ENCODE data around the gene SIAH1. TPM values are rescaled to one million over a fixed set of nuclear protein-coding genes. Genes with fewer than 3 reads are reported as not detected.
"Not testable (repeated sequence)": the region's sequence is repeated elsewhere in the genome, so short reads cannot be mapped to it uniquely, and the experiment has no call there.

The SIAH1 gene
- total and polyA plus RNA-seq, 8 donors, result 18.9 to 60.3 (median 54.6) TPM

GRCh38 chr16:48408688-48409087, 23.5 kb upstream of the SIAH1 start:
- Histone ChIP-seq H3K9me3 (no peaks in the 10 kb centered on the region), H3K27me3 (no peaks in the 10 kb centered on the region), H3K36me3 (no peaks in the 10 kb centered on the region), H3K4me3 (no peak overlapping the region), H3K4me1 (peaks cover 4 to 17% of the 10 kb centered on the region in 2 donors), H3K27ac (no peak overlapping the region)
- intact Hi-C loops (cut with DNase I), result no loop called here
- DNase-seq, result peak in 1 of 4 donors; percentile 78
- peak; percentile 44 for ATAC-seq
- TF ChIP-seq, protein P1, sequence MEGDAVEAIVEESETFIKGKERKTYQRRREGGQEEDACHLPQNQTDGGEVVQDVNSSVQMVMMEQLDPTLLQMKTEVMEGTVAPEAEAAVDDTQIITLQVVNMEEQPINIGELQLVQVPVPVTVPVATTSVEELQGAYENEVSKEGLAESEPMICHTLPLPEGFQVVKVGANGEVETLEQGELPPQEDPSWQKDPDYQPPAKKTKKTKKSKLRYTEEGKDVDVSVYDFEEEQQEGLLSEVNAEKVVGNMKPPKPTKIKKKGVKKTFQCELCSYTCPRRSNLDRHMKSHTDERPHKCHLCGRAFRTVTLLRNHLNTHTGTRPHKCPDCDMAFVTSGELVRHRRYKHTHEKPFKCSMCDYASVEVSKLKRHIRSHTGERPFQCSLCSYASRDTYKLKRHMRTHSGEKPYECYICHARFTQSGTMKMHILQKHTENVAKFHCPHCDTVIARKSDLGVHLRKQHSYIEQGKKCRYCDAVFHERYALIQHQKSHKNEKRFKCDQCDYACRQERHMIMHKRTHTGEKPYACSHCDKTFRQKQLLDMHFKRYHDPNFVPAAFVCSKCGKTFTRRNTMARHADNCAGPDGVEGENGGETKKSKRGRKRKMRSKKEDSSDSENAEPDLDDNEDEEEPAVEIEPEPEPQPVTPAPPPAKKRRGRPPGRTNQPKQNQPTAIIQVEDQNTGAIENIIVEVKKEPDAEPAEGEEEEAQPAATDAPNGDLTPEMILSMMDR (IDR thresholded peaks at IDR 0.05), result no peak

GRCh38 chr16:48405907-48406306, 20.7 kb upstream of the SIAH1 start:
- H3K4me1 ChIP-seq, result peaks cover 4 to 17% of the 10 kb centered on the region in 2 donors
- ATAC-seq (no peak), DNase-seq (no peak)
- TF ChIP-seq, protein P1 (IDR thresholded peaks at IDR 0.05), result no peak
- no peak overlapping the region for H3K27ac ChIP-seq
- no peaks in the 10 kb centered on the region for H3K27me3 ChIP-seq
- H3K36me3 ChIP-seq, result no peaks in the 10 kb centered on the region
- H3K9me3 ChIP-seq, result no peaks in the 10 kb centered on the region
- intact Hi-C loops (cut with DNase I), result no loop called here
- no peak overlapping the region for H3K4me3 ChIP-seq

DNA sequence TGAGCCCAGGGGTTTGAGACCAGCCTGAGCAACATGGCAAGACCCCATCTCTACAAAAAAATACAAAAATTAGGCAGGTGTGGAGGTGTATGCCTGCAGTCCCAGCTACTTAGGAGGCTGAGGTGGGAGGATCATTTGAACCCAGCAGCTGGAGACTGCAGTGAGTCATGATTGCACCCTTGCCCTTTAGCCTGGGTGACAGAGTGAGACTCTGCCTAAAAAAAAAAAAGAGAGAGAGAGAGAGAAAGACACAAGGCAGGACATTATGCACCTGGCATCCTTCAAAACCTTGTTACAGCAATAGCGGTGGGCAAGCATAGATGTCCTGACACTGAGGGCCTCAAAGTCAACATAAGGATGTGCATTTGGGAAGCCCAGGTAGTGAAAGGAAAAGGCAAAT, 19.9 kb upstream of the SIAH1 start:
- H3K27ac ChIP-seq, result no peak overlapping the region
- DNase-seq (no peak), ATAC-seq (no peak)
- TF ChIP-seq, protein P1 (IDR thresholded peaks at IDR 0.05), result no peak
- no peaks in the 10 kb centered on the region for H3K36me3 ChIP-seq
- intact Hi-C loops (cut with DNase I), result no loop called here
- no peak overlapping the region for H3K4me3 ChIP-seq
- no peaks in the 10 kb centered on the region for H3K27me3 ChIP-seq
- H3K9me3 ChIP-seq, result no peaks in the 10 kb centered on the region
- peaks cover 1 to 16% of the 10 kb centered on the region in 2 donors for H3K4me1 ChIP-seq

DNA sequence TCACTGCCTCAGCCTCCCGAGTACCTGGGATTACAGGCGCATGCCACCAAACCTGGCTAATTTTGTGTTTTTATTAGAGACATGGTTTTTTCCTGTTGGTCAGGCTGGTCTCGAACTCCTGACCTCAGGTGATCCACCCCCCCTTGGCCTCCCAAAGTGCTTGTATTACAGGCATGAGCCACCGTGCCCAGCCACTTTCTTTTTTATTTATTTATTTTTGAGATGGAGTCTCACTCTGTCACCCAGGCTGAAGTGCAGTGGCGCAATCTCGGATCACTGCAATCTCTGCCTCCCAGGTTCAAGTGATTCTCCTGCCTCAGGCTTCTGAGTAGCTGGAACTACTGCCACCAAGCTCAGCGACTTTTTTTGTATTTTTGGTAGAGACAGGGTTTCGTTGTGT, 17.3 kb upstream of the SIAH1 start:
- H3K27me3 ChIP-seq; H3K27ac ChIP-seq; intact Hi-C loops (cut with DNase I); H3K4me1 ChIP-seq; H3K4me3 ChIP-seq; ATAC-seq; H3K36me3 ChIP-seq; DNase-seq; H3K9me3 ChIP-seq: not testable (repeated sequence)

GRCh38 chr16:48395375-48395774, 10.2 kb upstream of the SIAH1 start:
- ATAC-seq, result peak; percentile 29
- no peak overlapping the region for H3K4me3 ChIP-seq

DNA sequence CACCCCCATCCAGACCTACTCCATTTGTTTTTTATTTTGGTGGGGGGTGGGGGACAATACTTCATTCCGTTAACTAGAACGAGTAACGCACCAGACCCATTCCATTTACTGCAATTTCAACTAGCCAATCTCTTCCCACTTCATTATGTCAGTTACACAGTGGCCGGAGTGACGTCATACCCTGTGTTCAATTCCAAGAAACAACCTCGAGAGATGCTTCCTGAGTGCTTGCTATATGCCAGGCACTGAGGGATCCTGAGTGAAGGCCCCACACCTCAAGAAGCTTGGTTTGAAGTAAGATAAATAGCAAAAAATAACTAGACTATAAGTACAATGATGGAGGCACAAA, 9.1 kb upstream of the SIAH1 start:
- TF ChIP-seq, protein P1 (IDR thresholded peaks at IDR 0.05), result no peak
- ATAC-seq (no peak), DNase-seq (no peak)
- Histone ChIP-seq H3K4me1 (no peaks in the 10 kb centered on the region), H3K27ac (peak overlapping the region in 1 of 2 donors; percentile 33), H3K9me3 (no peaks in the 10 kb centered on the region), H3K4me3 (no peak overlapping the region), H3K36me3 (no peaks in the 10 kb centered on the region), H3K27me3 (no peaks in the 10 kb centered on the region)
- intact Hi-C loops (cut with DNase I), result no loop called here

More at GRCh38 chr16:48395375-48395774, 10.2 kb upstream of the SIAH1 start:
- intact Hi-C loops (cut with DNase I), result no loop called here
- H3K36me3 ChIP-seq, result no peaks in the 10 kb centered on the region
- no peak overlapping the region for H3K27ac ChIP-seq
- H3K4me1 ChIP-seq, result no peaks in the 10 kb centered on the region
- no peak for DNase-seq
- H3K9me3 ChIP-seq, result no peaks in the 10 kb centered on the region
- no peaks in the 10 kb centered on the region for H3K27me3 ChIP-seq
- TF ChIP-seq, protein P1 (IDR thresholded peaks at IDR 0.05), result no peak
